ENCODE results near the gene HIVEP3.

HIVEP3 gene

GRCh38 chr1:41920658-41921057 is 1.9 kb upstream of the HIVEP3 start:
- no peak for DNase-seq

GRCh38 chr1:41919764-41920397 is 1.2 kb upstream of the HIVEP3 start:
- DNase-seq = no peak

GRCh38 chr1:41919131-41919530 is 409 bp upstream of the HIVEP3 start:
- DNase-seq = no peak

DNA sequence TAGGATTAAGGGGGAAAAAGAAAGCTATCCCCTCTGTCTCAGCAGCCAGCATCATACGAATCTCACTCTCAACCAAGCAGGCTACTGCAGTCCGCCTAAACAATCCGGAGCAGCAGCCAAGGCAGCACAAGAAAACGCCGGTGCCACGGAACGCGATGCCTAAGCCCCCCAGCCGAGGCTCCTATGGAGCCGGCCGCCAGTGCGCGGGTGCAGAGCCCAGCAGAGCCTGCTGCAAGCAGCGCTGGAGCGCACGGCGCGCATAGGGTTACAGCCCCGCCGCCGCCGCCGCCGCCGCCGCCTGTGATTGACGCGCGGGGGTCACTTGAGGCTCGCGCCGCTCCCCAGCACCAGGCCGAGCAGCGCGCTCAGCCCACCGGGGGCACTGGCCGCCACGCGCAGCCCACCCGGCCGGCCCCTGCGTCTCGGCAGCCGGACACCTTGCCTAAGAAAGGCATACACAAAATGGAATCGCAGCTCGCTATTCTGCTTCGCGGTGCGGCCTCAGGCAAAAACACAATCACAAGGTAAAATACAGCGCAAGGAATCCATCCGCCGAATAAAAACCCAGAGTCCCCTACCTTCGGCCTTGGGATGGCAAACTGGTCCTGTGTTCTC is 780 bp downstream of the HIVEP3 start:
- DNase-seq = no peak

GRCh38 chr1:41917076-41917475 is 1.6 kb downstream of the HIVEP3 start:
- no peak for DNase-seq

DNA sequence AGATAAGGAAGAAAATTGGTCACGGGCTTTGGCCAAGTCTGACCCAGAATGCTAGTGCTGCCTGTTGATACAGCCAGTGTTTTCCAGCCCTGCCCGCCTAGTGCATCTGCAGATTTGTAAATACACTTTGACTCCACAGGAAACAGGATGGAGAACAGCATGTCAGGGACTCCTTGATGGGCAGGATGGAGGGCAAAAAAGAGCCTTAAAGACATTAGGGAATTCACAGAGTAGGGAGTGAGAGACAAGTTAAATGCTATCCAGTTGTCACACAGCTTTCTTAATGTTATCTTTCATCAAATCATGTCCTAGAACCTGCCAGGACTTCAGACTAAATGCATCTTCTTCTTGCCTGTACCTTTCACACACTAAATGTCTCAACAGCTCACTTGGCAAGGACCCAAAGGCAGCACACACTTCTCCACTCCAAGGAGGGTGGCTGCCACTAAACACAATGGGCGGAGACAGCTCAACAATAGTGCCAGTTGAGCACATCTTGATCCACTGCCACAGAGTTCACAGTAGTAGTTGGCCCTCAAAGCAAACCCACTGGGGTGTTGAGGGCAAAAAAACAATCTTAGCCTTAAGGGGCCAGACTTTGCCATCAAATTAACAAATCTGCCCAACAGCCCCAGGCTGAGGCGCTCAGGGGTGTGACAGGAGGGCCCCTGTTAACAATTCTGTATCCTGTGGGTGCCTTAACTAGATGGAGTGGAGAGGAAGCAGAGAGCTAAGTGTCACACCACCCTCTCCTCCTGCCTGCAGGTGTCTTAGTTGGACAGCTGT is 2.7 kb downstream of the HIVEP3 start:
- no peak for DNase-seq

- DNase-seq = no peak
These were observed 4.2 kb downstream of the HIVEP3 start for GRCh38 chr1:41914516-41914915.

GRCh38 chr1:41913014-41913413 is 5.7 kb downstream of the HIVEP3 start:
- DNase-seq = no peak

DNA sequence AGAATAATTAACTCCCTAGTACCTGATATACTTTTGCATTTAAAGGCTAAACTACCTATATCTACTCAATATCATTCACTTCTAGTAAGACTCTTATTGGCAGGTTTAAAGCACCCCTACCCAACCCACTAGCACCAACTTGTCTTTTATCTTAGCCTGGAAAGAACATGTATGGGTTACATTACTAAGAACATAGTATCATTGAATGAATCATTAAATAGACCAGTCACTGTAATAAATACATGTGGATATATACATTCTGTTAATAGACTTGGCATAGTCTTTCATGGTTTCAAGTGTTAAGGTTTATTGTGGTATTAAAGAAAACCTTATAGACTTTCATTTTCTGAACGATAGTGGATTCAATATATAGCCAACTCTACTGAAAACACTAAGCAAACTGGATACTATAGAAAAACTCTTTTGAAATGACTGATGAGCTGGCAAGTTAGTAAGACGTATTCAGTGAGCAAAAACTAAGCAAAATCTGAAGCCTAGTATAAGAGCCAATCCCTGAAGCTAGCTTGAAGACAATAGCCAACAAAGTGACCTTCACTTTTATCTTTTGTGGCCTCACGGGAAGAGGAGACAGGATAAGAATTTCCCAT is 10.3 kb downstream of the HIVEP3 start:
- no peak for DNase-seq

GRCh38 chr1:41907446-41907845 is 11.3 kb downstream of the HIVEP3 start:
- DNase-seq = no peak

DNA sequence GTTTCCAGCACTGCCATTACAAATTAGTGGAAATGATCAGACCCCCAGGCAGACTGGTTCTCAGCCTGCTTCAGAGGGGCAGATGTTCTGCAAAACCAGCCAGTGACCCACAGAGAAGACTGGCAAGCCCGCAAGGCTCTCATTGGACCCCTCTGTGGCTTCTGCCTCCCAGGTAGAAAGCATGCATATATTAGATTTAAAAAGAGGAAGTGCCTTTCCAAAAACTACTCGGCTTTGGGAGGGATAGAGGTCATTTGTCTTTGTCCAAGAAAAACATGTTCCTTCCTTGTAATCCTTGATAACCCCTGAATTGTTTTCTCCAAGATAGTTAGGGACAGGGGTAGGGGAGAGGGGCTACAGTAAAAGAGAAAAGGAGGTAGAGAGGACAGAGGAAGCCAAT is 11.8 kb downstream of the HIVEP3 start:
- DNase-seq = no peak

GRCh38 chr1:41905093-41905675 is 13.5 kb downstream of the HIVEP3 start:
- no peak for DNase-seq

DNA sequence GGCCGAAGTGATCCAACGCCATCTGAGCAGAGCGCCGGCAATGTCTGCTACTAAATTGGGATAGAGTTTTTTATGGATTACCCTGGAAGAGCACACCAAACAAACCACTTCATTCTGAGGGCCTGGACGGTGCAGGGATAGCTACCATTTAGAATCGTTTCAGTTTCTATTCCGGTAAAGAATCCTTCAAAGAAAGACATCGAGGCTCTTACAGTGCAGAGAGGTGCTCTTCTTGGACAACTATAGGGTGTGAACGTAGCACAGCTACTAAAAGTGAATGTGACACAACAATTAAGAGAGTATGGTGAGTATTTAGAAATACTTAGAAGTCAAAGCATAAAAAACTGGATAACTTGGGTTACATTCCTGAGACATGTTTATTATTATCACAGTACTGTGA is 16.1 kb downstream of the HIVEP3 start:
- no peak for DNase-seq

DNA sequence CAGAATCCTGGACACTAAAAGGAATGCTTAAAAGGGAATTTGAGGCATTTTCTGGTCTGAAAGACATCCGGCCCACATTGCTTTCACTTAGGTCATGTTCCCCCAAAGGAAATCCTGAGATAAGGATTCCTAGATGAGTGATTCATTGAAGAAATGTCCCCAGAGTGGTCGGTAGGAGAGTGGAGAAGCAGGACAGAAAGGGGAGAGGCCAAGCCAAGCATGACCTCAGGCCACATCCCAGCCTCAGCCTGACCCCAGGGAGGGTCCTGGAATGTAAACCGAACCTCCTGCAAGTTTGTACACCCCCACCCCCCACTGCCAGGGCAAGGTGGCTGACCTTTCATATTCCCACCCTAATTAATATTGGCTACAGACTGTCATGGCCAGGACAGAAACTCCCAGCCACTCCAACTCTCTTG is 16.6 kb downstream of the HIVEP3 start:
- no peak for DNase-seq

DNA sequence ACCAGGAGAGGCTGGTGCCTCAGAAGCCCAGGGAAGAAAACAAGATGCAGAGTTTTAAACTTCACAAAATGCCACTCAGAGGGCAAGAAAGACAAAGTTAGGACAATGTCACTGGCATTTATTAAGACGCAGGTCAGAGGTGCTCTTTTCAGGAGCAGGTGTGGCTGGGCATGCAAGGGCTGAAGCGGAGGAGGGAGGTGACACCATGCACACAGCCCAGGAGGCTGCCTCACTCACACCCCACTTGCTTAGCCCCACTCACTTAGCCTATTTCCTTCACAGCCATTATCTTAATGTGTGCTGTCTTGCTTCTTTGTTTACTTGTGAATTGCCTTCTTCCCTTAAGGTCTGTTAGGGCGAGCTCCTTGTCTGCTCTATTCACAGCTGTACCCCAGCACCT is 17.2 kb downstream of the HIVEP3 start:
- no peak for DNase-seq

DNA sequence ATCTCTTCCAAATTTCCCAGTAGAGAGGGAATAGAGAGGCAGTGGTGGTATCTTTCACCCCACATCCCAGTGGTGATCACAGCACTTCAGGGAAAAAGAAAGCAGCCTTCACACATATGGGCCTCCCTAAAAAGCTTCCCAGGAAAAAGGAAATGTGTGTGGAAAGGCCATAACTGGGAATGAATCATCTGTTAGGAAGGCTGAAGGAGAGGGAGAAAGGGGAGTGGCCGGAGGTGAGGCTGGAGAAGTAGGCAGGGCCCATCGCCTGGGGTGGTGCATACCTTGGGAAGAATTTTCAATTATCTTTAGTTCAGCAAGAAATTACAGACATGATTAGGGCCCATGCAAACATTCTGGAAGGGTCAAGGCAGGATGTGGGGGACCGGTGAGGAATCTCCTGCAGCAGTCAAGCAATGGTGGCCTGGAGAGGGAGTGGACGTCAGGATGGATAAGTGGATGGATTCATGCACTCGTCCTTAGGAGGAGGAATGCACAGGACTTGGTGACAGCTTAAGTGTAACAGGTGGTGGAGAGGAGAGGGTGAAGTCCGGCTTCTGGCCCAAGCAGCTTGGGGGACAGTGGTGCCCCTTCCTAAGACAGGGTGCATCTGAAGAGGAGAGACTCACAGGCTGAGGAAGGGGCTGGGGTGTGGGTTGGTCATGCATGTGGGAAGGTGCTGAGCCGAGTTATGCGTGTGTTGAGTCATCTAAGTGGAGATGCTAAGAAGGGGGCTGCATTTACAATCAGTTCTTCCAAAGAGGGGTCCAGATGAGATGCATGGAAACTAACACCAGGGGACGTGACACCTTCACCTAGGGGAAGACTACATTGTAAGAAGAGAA is 17.9 kb downstream of the HIVEP3 start:
- no peak for DNase-seq

DNA sequence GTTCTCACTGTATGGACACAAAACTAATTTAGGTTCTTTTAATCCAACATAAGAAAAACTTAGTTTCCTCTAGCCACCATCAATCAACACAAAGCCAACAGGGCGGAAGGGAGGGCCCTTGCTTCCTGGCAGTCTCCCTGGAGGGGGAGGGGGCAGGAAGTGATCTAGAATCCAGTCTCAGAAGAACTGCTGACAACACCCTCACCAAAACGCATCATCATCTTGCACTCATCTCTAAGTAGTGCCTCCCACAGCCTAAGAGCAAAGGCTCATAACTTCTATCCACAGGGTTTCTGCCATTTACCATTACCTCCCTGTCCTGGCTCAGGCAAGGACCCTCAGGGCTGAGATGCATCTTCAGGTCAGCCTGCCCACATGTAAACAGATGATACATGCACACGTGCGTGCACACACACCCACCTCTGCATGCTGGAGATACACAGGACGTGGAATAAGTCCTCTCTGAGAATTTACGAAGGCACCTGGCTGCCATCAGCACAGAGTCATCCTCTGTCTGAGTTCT is 20.5 kb downstream of the HIVEP3 start:
- no peak for DNase-seq

GRCh38 chr1:41895552-41895951 is 23.2 kb downstream of the HIVEP3 start:
- no peak for DNase-seq

GRCh38 chr1:41894808-41895483 is 23.8 kb downstream of the HIVEP3 start:
- no peak for DNase-seq

DNA sequence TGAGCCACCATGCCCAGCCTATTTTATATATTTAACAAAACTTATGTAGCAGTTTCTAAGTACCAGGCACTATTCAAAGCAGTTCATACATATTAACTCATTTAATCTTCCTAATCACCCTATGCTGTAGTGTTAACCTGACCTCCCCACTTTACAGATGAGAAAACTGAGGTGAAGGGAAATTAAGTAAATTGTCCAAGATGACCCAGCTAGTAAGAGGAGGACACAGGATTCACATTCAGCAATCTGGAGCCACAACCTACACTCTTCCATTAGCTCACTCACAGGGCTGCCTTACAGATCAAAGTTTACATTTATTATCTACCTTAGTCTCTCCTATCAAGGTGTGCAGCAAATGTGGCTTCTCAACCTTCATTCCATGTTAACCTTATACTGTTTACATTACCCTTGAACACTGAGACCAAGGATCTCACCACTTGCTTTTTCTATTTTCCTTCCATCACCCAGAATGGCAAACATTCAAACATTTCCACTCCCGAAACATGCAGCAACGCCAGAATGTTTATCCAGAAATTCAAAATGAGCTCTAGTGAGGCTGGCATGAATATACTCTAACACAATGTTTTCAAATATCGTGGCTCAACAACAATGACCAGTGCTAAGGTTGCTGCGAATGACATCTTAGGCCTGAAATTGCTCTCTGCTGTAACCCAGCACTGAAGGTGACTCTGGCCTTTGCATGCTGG is 24.5 kb downstream of the HIVEP3 start:
- no peak for DNase-seq

DNA sequence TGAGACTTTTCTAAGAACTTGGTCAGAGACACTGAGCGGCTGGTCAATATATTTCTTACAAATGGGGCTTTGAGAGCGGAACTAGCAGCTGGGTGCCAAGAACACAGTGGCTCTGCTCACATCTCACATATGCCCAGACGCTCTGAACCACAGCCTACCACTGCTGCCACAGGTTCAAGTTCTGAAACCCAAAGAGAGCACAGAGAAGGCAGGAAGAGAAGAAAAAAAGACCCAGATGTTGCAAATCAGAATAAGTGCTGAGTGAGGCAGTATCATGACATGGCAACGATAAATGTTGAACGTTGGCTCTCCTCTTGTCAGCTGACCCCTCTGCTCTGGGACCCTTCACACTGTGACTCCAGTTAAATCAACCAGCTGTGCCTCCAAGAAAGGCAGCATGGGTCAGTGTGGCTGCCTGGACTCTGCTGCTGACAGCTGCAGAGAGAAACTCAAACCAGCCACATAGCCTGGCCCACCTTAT is 26.4 kb downstream of the HIVEP3 start:
- no peak for DNase-seq

Measured in 8988T (cell line).